SH-SY5Y (cell line): ENCODE data around the gene MTCP1.

ENCODE experiments used
- GATA2 ChIP-seq: IDR thresholded peaks from 2 replicates; pipeline ENCODE4 v1.6.1; 2011; ENCODE audit warnings: mild to moderate bottlenecking, low read depth, low read length
- GATA3 ChIP-seq: IDR thresholded peaks from 2 replicates; pipeline ENCODE4 v1.6.1; 2011; ENCODE audit warnings: low read depth, mild to moderate bottlenecking, low read length, moderate library complexity

Gene MTCP1

DNA sequence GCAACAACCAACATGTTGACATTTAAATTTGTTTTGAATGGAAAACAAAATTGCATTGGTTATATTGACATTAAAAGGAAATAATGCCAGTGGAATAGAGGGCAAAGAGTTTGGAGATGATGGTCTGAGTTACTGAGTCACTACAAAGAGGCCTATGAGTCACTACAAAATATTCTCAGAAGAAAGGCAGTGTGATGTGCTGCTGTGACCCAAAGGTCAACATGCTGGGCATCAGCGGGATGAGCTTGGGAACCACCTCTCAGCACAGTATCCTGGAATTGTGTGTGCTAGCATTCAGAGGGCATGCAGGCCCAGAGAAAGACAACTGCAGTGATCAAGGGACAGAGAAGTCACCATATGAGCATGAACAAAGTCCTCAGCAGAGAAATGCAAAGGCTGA lies 2.8 kb downstream of the MTCP1 start:
- TF ChIP-seq GATA3 (no peak), GATA2 (no peak)

DNA sequence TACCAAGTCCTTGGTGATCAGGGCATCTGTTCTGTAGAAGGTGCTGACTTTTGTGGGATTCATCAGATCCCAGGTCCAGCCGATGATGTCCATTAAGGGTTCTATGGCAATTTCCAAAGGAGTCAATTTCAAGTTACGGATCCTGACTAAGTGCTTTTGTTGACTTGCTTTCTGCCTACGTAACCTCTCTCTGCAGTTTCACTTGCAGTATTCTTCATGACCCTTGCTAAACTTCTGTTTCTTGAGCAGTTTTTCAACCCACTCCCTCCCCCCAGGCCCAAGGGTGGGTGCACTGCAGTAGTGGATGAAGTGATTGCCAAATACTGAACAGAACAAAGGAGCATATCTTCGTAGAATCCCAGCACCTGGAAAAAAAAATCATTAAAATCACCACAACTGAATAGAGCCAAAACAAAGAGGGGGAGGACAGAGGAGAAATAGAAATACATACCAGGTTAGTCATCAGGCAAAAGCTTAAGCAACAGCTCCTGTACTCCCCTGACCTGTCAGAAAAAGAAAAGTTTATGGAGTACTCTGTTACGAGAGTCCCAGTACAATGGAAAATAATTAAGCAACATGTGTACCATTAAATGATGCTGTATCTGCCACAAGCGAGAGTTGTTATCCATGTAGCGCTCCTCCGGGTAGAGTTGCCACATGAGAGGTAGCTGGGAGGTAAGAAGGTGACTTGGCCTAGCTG lies 5.8 kb downstream of the MTCP1 start:
- TF ChIP-seq GATA3, result no peak
- TF ChIP-seq GATA2, result no peak

DNA sequence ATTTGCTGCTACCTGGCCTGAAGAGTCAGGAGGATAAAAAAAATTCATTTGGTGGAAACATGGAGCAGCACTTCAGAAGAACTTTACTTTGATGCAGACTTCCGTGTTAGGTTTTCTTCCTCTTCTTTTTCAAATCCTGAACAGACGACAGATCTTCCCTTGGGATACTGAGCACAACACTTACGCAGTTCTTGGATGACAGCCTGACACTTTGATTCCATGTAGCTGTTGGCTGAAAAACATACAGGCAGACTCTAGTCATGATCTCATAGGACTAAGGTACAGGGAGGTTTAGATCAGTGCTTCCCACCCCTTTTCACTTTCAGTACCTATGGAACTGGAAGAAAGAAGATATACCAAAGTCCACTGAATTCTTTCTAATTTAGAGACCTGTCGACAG lies 9.2 kb downstream of the MTCP1 start:
- TF ChIP-seq GATA3, result no peak
- TF ChIP-seq GATA2, result no peak

GRCh38 chrX:155056877-155057792 lies 13.8 kb downstream of the MTCP1 start:
- no peak for TF ChIP-seq GATA3
- no peak for TF ChIP-seq GATA2

DNA sequence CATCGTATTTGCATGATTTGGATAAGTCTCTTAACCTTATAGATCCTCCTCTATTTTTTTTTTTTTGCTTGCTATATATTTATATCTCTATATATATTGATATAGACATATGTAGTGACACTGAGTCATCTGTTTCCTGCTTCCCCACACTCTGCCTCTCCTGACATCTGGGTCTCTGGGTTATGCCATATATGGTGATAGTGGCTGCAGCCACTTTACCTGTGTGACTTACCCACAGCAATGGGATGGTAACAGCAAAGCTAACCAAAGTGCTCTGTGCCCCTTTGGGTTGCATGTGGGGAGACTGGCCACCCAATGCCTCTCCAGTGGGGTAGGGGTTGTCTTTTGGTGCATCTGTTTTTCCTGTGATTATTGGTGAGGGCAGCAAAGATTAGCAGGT lies 14.5 kb downstream of the MTCP1 start:
- TF ChIP-seq GATA3 (no peak), GATA2 (no peak)

GRCh38 chrX:155055494-155055893 lies 15.4 kb downstream of the MTCP1 start:
- TF ChIP-seq GATA3 (no peak), GATA2 (no peak)

- no peak for TF ChIP-seq GATA2
- TF ChIP-seq GATA3, result no peak
Measured at GRCh38 chrX:155054255-155054654, 16.7 kb downstream of the MTCP1 start.

DNA sequence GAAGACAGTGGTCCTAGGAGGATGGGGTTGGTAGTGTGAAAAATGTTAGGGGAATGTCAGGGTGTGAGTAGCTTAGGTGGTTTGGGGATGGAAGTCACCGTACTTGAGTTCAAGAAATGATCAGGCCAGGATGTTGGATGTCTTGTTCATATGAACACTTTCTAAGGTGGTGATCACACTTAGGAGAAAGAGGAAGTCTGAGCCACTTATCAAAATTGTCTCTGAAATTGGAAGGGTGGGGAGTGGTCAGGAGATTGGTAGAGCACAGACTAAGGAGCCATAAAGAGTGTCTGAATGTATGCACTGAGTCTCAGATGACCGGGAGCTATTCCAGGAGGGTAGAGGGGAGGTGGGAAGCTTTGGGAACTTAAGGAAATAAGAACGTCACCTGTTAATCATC lies 17.3 kb downstream of the MTCP1 start:
- no peak for TF ChIP-seq GATA3
- TF ChIP-seq GATA2, result no peak

DNA sequence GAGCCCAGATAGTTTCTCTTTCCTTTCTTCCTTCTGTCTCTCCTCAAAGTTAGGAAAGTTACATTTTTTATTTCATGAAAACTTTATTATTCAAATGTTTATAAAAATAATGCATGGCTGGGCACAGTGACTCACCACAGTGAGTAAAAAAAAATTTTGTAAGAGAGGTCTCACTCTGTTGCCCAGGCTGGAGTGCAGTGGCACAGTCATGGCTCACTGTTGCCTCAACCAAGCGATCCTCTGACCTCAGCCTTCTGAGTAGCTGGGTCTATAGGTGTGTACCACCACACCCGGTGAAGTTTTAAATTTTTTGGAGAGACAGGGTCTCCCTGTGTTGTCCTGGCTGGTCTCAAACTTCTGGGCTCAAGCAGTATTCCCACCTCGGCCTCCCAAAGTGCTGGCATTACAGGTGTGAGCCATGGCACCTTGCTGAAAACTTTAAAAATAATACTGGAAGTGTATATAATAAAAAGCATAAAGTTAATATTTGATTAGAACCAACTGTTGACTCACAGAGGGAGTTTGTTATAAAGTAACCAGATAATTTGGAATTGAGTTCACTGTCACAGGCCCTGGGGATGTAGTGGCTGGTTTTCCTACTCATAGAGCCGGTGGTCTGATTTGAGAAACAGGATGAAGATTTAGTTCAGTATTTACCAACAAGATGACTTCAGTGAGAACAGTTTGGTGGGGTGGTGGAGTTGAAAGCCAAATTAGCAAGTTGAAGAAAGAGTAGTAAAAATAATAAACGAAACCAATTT lies 18.0 kb downstream of the MTCP1 start:
- TF ChIP-seq GATA2 (no peak), GATA3 (no peak)

GRCh38 chrX:155048977-155049619 lies 21.8 kb downstream of the MTCP1 start:
- TF ChIP-seq GATA3 (no peak), GATA2 (no peak)

- TF ChIP-seq GATA2 (no peak), GATA3 (no peak)
Measured at GRCh38 chrX:155046811-155047528, 24.0 kb downstream of the MTCP1 start.

GRCh38 chrX:155046129-155046810 lies 24.7 kb downstream of the MTCP1 start:
- no peak for TF ChIP-seq GATA3
- no peak for TF ChIP-seq GATA2

DNA sequence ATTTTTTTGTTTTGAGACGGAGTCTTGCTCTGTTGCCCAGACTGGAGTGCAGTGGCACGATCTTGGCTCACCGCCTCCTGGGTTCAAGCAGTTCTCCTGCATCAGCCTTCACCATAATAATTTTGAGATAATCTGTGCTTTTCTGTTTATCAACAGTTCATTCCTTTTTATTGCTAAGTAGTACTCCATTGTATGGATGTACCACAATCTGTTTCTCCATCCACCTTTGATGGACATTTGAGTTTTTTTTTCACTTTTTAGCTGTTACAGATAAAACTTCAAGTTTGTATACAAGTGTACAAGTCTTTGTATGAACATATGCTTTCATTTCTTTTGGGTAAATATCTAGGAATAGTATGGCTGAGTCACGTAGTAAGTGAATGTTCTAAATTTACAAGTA lies 35.2 kb downstream of the MTCP1 start:
- no peak for TF ChIP-seq GATA3
- no peak for TF ChIP-seq GATA2
